COLO668 (cell line): Measurements from ENCODE around the gene ZCCHC24.

ENCODE experiments used
- DNase-seq: peaks from one replicate; lab custom pipeline; 2025; ENCODE audit not compliant: unreplicated experiment; lab: John Stamatoyannopoulos, UW

ZCCHC24 gene

GRCh38 chr10:79472951-79473350, 27.5 kb upstream of the ZCCHC24 start:
- DNase-seq = no peak

DNA sequence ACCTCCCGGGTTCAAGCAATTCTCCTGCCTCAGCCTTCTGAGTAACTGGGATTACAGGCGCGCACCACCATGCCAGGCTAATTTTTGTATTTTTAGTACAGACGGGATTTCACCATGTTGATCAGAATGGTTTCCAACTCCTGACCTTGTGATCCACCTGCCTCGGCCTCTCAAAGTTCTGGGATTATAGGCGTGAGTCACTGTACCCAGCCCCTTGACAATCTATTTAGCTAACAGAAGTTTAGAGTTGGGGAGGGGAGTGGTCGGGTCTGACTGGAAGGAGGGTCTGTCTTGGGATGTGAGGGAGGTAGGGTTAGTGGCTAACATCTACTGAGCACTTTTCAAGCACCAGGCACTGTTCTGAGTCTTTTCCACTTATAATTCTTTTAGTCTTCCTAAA, 27.0 kb upstream of the ZCCHC24 start:
- DNase-seq = no peak

DNA sequence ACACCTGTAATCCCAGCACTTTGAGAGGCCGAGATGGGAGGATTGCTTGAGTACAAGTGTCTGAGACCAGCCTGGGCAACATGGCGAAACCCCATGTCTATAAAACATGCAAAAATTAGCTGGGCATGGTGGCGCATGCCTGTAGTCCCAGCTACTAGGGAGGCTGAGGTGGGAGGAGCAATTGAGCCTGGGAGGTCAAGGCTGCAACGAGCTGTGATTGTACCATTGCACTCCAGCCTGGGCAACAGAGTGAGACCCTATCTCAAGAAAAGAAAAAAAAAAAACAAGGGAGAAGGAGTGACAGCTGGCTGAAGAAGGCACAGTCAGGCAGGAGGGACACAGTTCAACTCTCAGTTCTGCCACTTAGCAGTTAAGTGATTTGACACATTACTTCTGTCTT, 26.4 kb upstream of the ZCCHC24 start:
- no peak for DNase-seq

GRCh38 chr10:79470096-79470495, 24.7 kb upstream of the ZCCHC24 start:
- no peak for DNase-seq

GRCh38 chr10:79468841-79469585, 23.6 kb upstream of the ZCCHC24 start:
- DNase-seq = no peak

GRCh38 chr10:79468015-79468560, 22.7 kb upstream of the ZCCHC24 start:
- no peak for DNase-seq

- DNase-seq = no peak
Observed at GRCh38 chr10:79465341-79465740, 19.9 kb upstream of the ZCCHC24 start.

DNA sequence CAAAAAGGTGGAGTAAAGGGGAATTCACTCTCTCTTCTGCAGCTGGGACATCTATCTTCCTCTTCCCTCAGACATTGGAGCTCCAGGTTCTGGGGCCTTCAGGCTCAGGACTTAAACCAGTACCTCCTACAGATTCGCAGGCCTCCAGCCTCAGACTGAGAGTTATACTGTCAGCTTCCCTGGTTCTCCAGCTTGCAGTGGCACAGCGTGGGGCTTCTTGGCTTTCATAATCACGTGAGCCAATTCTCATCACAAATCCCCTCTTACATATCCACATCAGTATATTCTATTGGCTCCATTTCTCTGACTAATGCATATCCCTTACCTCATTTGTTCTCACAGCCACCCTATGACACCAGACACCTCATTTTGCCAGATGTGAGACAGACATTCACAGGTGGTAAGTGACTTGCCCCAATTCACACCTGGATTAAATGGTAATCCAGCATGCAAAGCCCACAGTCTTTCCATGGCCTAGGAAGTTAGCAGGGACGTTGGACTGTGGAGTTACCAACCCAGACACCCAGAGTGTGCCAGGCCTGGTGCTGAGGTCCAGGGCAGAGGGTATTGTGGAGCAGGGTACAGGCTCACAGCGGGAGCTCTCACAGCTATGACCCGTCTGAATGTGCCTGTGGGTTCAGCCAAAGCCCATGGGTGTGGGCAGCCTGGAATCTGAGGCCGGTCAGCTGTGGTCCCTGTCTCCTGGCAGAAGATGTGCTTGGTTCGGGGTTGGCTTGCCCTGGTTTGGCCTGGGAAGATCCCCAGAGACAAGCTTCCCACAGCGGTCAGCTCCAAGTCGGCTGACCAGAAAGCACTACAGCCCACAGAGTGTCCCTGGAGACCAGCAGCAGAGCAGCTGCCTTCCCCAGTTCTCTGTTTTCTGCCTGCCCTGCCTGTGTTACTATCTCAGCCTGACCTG, 18.4 kb upstream of the ZCCHC24 start:
- DNase-seq = no peak

GRCh38 chr10:79460687-79461086, 15.3 kb upstream of the ZCCHC24 start:
- no peak for DNase-seq

DNA sequence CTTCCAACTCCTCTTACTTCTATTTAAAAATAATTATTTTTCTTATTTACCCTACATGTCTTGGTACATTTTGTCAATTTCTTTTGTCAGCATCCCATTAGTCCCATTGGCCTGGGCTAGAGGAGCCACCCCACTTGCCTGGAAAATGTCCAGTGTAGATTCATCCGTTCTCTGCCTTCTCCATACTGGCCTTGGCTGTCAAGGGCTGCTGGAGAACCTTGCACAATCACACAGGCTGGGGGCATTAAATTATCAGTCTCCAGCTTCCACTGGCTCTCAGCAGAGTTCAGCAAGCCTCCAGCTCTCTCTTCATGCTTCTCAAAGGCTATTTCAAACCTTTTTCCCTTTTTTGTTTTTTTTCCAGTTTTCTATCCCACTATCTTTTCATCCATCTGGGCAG, 13.8 kb upstream of the ZCCHC24 start:
- DNase-seq = no peak

GRCh38 chr10:79458483-79458882, 13.1 kb upstream of the ZCCHC24 start:
- DNase-seq = no peak

GRCh38 chr10:79457256-79457785, 11.9 kb upstream of the ZCCHC24 start:
- DNase-seq = no peak

- DNase-seq = no peak
Observed at GRCh38 chr10:79454259-79454658, 8.8 kb upstream of the ZCCHC24 start.

- no peak for DNase-seq
Observed at GRCh38 chr10:79453392-79453791, 8.0 kb upstream of the ZCCHC24 start.

DNA sequence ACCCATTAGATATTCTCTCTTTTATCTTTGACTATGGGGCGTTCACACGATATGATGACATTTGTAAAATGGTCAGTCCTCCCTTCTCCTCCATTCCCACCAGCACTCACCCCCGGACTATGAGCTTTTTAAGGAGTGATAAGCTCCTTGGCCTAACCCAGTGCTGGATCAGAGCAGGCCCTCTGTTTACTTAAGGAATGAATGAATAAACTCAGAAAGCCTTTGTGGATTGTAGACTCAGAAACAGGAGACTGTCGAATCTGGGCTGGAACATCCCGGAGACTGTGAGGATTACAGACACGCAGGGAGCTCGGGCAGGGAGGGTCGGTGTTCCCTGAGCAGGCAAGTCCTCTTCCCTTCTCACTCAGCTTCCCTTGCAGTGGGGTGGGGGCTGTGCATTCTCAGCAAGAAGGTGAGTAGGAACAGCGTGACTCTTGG, 6.8 kb upstream of the ZCCHC24 start:
- DNase-seq = no peak

DNA sequence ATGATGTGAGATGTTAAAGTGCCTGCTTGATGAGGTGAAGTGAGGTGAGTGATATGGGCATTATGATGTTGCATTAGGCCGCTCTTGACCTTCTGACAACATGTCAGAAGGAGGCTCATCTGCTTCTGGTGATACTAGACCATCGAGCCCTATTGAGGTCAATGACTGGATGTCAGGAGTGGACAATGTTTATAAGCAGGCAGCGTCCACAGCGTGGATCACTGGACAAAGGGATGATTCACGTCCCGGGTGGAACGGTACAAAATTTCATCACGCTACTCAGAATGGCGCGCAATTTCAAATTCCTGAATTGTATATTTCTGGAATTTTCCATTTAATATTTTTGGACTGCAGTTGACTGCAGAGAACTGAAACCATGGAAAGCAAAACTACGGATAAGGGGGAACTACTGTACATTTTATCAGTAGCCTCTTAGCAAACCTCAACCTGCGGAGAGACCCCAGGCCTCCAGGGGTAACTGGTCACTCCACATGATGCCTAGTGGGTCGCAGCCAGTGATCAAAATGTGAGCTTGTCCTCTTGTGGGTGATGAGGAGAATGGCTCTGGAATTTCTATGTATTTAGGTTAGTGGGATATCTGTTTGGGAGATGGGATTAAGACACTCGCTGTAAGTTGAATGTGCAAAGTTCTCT, 5.7 kb upstream of the ZCCHC24 start:
- no peak for DNase-seq

- DNase-seq = peak; percentile 3
Observed at GRCh38 chr10:79449181-79450146, 4.0 kb upstream of the ZCCHC24 start.

- no peak for DNase-seq
Observed at GRCh38 chr10:79448732-79449049, 3.3 kb upstream of the ZCCHC24 start.

DNA sequence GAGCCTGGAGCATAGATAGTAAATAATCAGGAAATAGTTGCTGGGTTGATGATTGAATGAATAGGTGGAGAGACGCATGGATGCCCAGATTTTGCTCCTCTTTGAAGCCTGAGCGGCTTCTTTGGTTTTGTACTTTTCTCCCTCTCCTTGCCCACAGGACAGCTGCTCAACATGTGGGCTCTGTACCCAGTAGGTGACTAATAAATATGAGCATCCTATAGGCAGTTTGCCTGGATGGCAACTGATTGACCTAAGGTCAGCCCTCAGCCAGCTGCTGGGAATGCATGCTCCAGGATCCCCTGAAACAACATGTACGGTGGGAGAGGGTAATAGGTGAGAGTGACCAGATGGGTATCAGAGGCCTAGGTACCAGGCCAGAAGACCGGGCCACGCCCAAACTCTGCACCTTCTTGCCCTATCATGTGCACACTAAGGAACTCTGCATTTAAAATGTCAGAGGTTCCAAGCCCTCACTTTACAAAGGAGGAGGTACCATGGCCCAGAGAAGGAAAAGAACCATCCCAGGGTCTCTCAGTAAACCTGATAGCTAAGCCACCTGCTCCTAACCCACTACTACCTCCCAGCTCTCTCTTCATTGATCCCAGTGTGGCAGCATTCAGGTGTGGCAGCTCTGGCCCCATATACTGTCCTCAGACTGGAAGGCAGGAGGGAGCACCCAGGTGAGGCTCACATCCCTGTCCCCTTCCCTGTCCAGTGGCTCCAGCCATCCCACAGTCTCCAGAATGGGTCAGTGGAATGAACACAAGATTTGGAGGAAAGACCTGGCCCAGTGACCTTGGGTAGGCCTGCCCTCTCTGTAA, 2.7 kb upstream of the ZCCHC24 start:
- DNase-seq = no peak
